ENCODE measurements around the gene SMAD6.

SMAD6 gene

GRCh38 chr15:66760968-66761725, 59.1 kb downstream of the SMAD6 start:
- DNase-seq = no peak

- DNase-seq = no peak
These were observed 59.9 kb downstream of the SMAD6 start for GRCh38 chr15:66761726-66762595.

GRCh38 chr15:66763186-66764071, 61.4 kb downstream of the SMAD6 start:
- no peak for DNase-seq

- no peak for DNase-seq
These were observed 62.2 kb downstream of the SMAD6 start for GRCh38 chr15:66764072-66764786.

GRCh38 chr15:66765478-66766281, 63.6 kb downstream of the SMAD6 start:
- no peak for DNase-seq

- DNase-seq = no peak
These were observed 64.5 kb downstream of the SMAD6 start for GRCh38 chr15:66766282-66767230.

GRCh38 chr15:66767240-66767659, 65.2 kb downstream of the SMAD6 start:
- DNase-seq = no peak

GRCh38 chr15:66768987-66769386, 67.0 kb downstream of the SMAD6 start:
- DNase-seq = no peak

- no peak for DNase-seq
These were observed 68.7 kb downstream of the SMAD6 start for GRCh38 chr15:66770518-66771350.

- DNase-seq = no peak
These were observed 69.3 kb downstream of the SMAD6 start for GRCh38 chr15:66771351-66771650.

- no peak for DNase-seq
These were observed 70.6 kb downstream of the SMAD6 start for GRCh38 chr15:66772604-66773128.

GRCh38 chr15:66773129-66773873, 71.3 kb downstream of the SMAD6 start:
- no peak for DNase-seq

- DNase-seq = peak; percentile 5
These were observed 72.2 kb downstream of the SMAD6 start for GRCh38 chr15:66774001-66774814.

- no peak for DNase-seq
These were observed 73.4 kb downstream of the SMAD6 start for GRCh38 chr15:66775127-66776105.

GRCh38 chr15:66777054-66777453, 75.0 kb downstream of the SMAD6 start:
- DNase-seq = no peak

GRCh38 chr15:66777596-66778313, 75.7 kb downstream of the SMAD6 start:
- no peak for DNase-seq

Measured in activated effector memory CD4-positive, alpha-beta T cell treated with Interleukin-2 at 50 U/mL for 16 hours (primary cell).